Small intestine (tissue), 7 donors: ENCODE data around the gene TRAF3IP3. TPM values are rescaled to one million over a fixed set of nuclear protein-coding genes. Genes with fewer than 3 reads are reported as not detected.

ENCODE experiments used
- DNase-seq, 2 donors: peaks; one replicate each; pipeline versions ENCODE4 v3.0.0 to v3.0.0-alpha.2; 2013
- FAIRE-seq: peaks from 2 replicates; lab custom pipeline; 2012; peaks lifted over from hg19 to GRCh38; lab: Jason Lieb, UNC
- H3K27ac ChIP-seq, 3 donors: one replicate each; pipeline ENCODE4 v1.5.1; 2013; ENCODE audit warnings: low read length in 2 of 3, mild to moderate bottlenecking in 2 of 3, control low read depth in 1 of 3, inconsistent platforms in 1 of 3, low read depth in 1 of 3, moderate library complexity in 1 of 3
- H3K27me3 ChIP-seq, 3 donors: one replicate each; pipeline ENCODE4 v1.6.1; 2013; ENCODE audit warnings: low read length in 3 of 3, inconsistent platforms in 1 of 3; ENCODE audit not compliant: control insufficient read depth in 3 of 3, insufficient read depth in 3 of 3
- H3K36me3 ChIP-seq, 3 donors: one replicate each; pipeline ENCODE4 v1.6.1; 2013; ENCODE audit warnings: low read length in 3 of 3, inconsistent platforms in 1 of 3, low read depth in 1 of 3, mild to moderate bottlenecking in 1 of 3, moderate library complexity in 1 of 3; ENCODE audit not compliant: control insufficient read depth in 3 of 3, insufficient read depth in 2 of 3
- H3K4me1 ChIP-seq, 3 donors: one replicate each; pipeline ENCODE4 v1.6.1; 2013; ENCODE audit warnings: low read length in 2 of 3, inconsistent platforms in 1 of 3, low read depth in 1 of 3, mild to moderate bottlenecking in 1 of 3, moderate library complexity in 1 of 3; ENCODE audit not compliant: control insufficient read depth in 3 of 3, insufficient read depth in 2 of 3
- H3K4me3 ChIP-seq, 3 donors: one replicate each; pipeline ENCODE4 v1.5.1; 2013; ENCODE audit warnings: low read length in 3 of 3, control low read depth in 1 of 3, inconsistent platforms in 1 of 3, low read depth in 1 of 3, mild to moderate bottlenecking in 1 of 3, moderate library complexity in 1 of 3
- H3K9me3 ChIP-seq, 2 donors: one replicate each; pipeline ENCODE4 v1.6.1; 2013; ENCODE audit warnings: low read depth in 1 of 2, low read length in 1 of 2; ENCODE audit not compliant: control insufficient read depth in 2 of 2, insufficient read depth in 1 of 2
- WGBS, 3 donors: extraction: QIAGEN DNeasy Blood & Tissue Kit; methylation state at CpG; one replicate each; pipeline ENCODE4 v1.1.7; 2013; 5-methylcytosine and 5-hydroxymethylcytosine counted together
- polyA plus RNA-seq, 4 donors: library from polyadenylated mRNA; stranded (reverse) in 3 of 4; unstranded in 1 of 4; fragments of 200-250 nt in 3 of 4; fragments of 120-200 nt in 1 of 4; gene quantifications; one replicate each; pipeline versions ENCODE4 v1.2.1 to v1.2.3, GENCODE V29; 2013
- donor health status: healthy with polysubstance abuse.
- donor health status: control.
- donor health status: control.
- donor health status: Bipolar disorder and iron deficiency.
- donor health status: healthy.

The TRAF3IP3 gene
- polyA plus RNA-seq, 4 donors: 1.1 to 20.0 (median 5.8) TPM

GRCh38 chr1:209767096-209767495 lies 11.2 kb downstream of the TRAF3IP3 start:
- Histone ChIP-seq H3K27ac (peak overlapping the region in 1 of 3 donors; percentile 88), H3K4me1 (peaks cover 0 to 19% (median 3%) of the 10 kb centered on the region in 3 donors), H3K4me3 (no peak overlapping the region), H3K27me3 (no peaks in the 10 kb centered on the region), H3K9me3 (no peaks in the 10 kb centered on the region), H3K36me3 (peaks cover 0 to 3% (median 0%) of the 10 kb centered on the region in 3 donors)
- FAIRE-seq (no peak), DNase-seq (peak in 1 of 2 donors; percentile 35)

GRCh38 chr1:209767706-209768105 lies 11.9 kb downstream of the TRAF3IP3 start:
- Histone ChIP-seq H3K27ac (no peak overlapping the region), H3K27me3 (no peaks in the 10 kb centered on the region), H3K4me3 (no peak overlapping the region), H3K36me3 (no peaks in the 10 kb centered on the region), H3K9me3 (no peaks in the 10 kb centered on the region), H3K4me1 (peaks cover 0 to 19% (median 3%) of the 10 kb centered on the region in 3 donors)
- DNase-seq (no peak), FAIRE-seq (no peak)

- DNase-seq: peak in 1 of 2 donors; percentile 66
- no peaks in the 10 kb centered on the region for H3K36me3 ChIP-seq
- H3K27me3 ChIP-seq: no peaks in the 10 kb centered on the region
- H3K27ac ChIP-seq: peak overlapping the region in 1 of 3 donors; percentile 88
- FAIRE-seq: no peak
- WGBS, 3 donors: 68 to 81% (median 70%) methylated on average over 9 of the region's 9 CpGs
- H3K9me3 ChIP-seq: no peaks in the 10 kb centered on the region
- peak overlapping the region in 1 of 3 donors; percentile 46 for H3K4me3 ChIP-seq
- H3K4me1 ChIP-seq: peaks cover 0 to 19% (median 3%) of the 10 kb centered on the region in 3 donors
These were observed 12.5 kb downstream of the TRAF3IP3 start for GRCh38 chr1:209768354-209768774.

- 33 to 75% (median 60%) methylated on average over 13 of the region's 13 CpGs for WGBS, 3 donors
- H3K36me3 ChIP-seq: no peaks in the 10 kb centered on the region
- FAIRE-seq: no peak
These were observed 13.5 kb downstream of the TRAF3IP3 start for GRCh38 chr1:209769171-209769904.

GRCh38 chr1:209769971-209770370 lies 14.1 kb downstream of the TRAF3IP3 start:
- no peaks in the 10 kb centered on the region for H3K36me3 ChIP-seq
- 57 to 77% (median 67%) methylated on average over 7 of the region's 7 CpGs for WGBS, 3 donors
- DNase-seq (no peak), FAIRE-seq (no peak)
- peak overlapping the region in 2 of 3 donors; percentile 4 to 46 for H3K4me3 ChIP-seq
- peaks cover 0 to 19% (median 3%) of the 10 kb centered on the region in 3 donors for H3K4me1 ChIP-seq
- no peaks in the 10 kb centered on the region for H3K9me3 ChIP-seq
- H3K27me3 ChIP-seq: no peaks in the 10 kb centered on the region
- peak overlapping the region in 2 of 3 donors; percentile 47 to 88 for H3K27ac ChIP-seq

More at GRCh38 chr1:209769171-209769904, 13.5 kb downstream of the TRAF3IP3 start:
- peak in 1 of 2 donors; percentile 46 for DNase-seq
- Histone ChIP-seq H3K27ac (peak overlapping the region in 2 of 3 donors; percentile 47 to 88), H3K9me3 (no peaks in the 10 kb centered on the region), H3K4me3 (peak overlapping the region in 2 of 3 donors; percentile 4 to 46), H3K27me3 (no peaks in the 10 kb centered on the region), H3K4me1 (peaks cover 0 to 19% (median 3%) of the 10 kb centered on the region in 3 donors)

- FAIRE-seq (no peak), DNase-seq (no peak)
- Histone ChIP-seq H3K4me3 (peak overlapping the region in 1 of 3 donors; percentile 46), H3K4me1 (peaks cover 0 to 14% (median 3%) of the 10 kb centered on the region in 3 donors), H3K36me3 (peaks cover 0 to 4% (median 0%) of the 10 kb centered on the region in 3 donors), H3K9me3 (no peaks in the 10 kb centered on the region), H3K27me3 (no peaks in the 10 kb centered on the region), H3K27ac (no peak overlapping the region)
- 95 to 97% (median 96%) methylated on average over 17 of the region's 17 CpGs for WGBS, 3 donors
These were observed 15.0 kb downstream of the TRAF3IP3 start for GRCh38 chr1:209770636-209771415.

- Histone ChIP-seq H3K4me3 (no peak overlapping the region), H3K27me3 (no peaks in the 10 kb centered on the region), H3K36me3 (peaks cover 0 to 5% (median 0%) of the 10 kb centered on the region in 3 donors), H3K27ac (no peak overlapping the region), H3K9me3 (no peaks in the 10 kb centered on the region), H3K4me1 (peaks cover 0 to 8% (median 3%) of the 10 kb centered on the region in 3 donors)
- WGBS, 3 donors: 51 to 67% (median 66%) methylated on average over 6 of the region's 6 CpGs
- no peak for FAIRE-seq
- no peak for DNase-seq
These were observed 16.3 kb downstream of the TRAF3IP3 start for GRCh38 chr1:209772126-209772525.

GRCh38 chr1:209774592-209774991 lies 18.7 kb downstream of the TRAF3IP3 start:
- peaks cover 0 to 1% (median 0%) of the 10 kb centered on the region in 3 donors for H3K4me1 ChIP-seq
- H3K9me3 ChIP-seq: no peaks in the 10 kb centered on the region
- DNase-seq (no peak), FAIRE-seq (no peak)
- H3K27ac ChIP-seq: no peak overlapping the region
- WGBS, 3 donors: 78 to 88% (median 81%) methylated on average over 1 of the region's 1 CpG
- no peak overlapping the region for H3K4me3 ChIP-seq
- H3K27me3 ChIP-seq: no peaks in the 10 kb centered on the region
- H3K36me3 ChIP-seq: peaks cover 0 to 8% (median 2%) of the 10 kb centered on the region in 3 donors
